Measurements from ENCODE around the gene BTBD3. TPM values are rescaled to one million over a fixed set of nuclear protein-coding genes. Genes with fewer than 3 reads are reported as not detected.

The BTBD3 gene
- total and polyA plus RNA-seq, 2 experiments from 2014 or later: 22.3 to 68.3 TPM

- DNase-seq (ENCODE audit: low spot score): no peak
- peaks cover 4% of the 10 kb centered on the region for H4K20me1 ChIP-seq (ENCODE audit: insufficient read depth, poor library complexity, severe bottlenecking)
- no peak overlapping the region for H3K27ac ChIP-seq
- WGBS (ENCODE audit: low lambda C conversion rate, missing lambda C conversion rate): 89% methylated on average over 4 of the region's 4 CpGs
- no peak overlapping the region for H3K4me3 ChIP-seq
- no peak overlapping the region for H2AFZ ChIP-seq
- no peaks in the 10 kb centered on the region for H3K9me2 ChIP-seq (replicated peaks; ENCODE audit: insufficient read depth)
- H3K79me2 ChIP-seq: peaks cover 34% of the 10 kb centered on the region
- no peak for TF ChIP-seq EZH2phosphoT487 (IDR thresholded peaks at IDR 0.05; ENCODE audit: low read depth, severe bottlenecking, unreplicated experiment)
- no peak for TF ChIP-seq EZH2 (IDR thresholded peaks at IDR 0.05; ENCODE audit: borderline replicate concordance)
- TF ChIP-seq CTCF (IDR thresholded peaks at IDR 0.05; ENCODE audit: poor library complexity): no peak
- H3K4me1 ChIP-seq (ENCODE audit: insufficient read depth): no peaks in the 10 kb centered on the region
- H3K9me3 ChIP-seq (ENCODE audit: low read depth): no peaks in the 10 kb centered on the region
- no peaks in the 10 kb centered on the region for H3K36me3 ChIP-seq (replicated peaks; ENCODE audit: insufficient read depth, low read depth)
- H3K4me2 ChIP-seq: no peak overlapping the region
- H3K27me3 ChIP-seq: no peaks in the 10 kb centered on the region
Observed at GRCh38 chr20:11926292-11926998, 8.8 kb downstream of the BTBD3 start.

GRCh38 chr20:11929947-11930346 is 12.3 kb downstream of the BTBD3 start:
- H4K20me1 ChIP-seq (ENCODE audit: insufficient read depth, poor library complexity, severe bottlenecking): peaks cover 4% of the 10 kb centered on the region
- H3K9me3 ChIP-seq (ENCODE audit: low read depth): no peaks in the 10 kb centered on the region
- H2AFZ ChIP-seq: no peak overlapping the region
- no peak for DNase-seq (ENCODE audit: low spot score)
- H3K4me3 ChIP-seq: no peak overlapping the region
- no peaks in the 10 kb centered on the region for H3K9me2 ChIP-seq (replicated peaks; ENCODE audit: insufficient read depth)
- TF ChIP-seq EZH2 (IDR thresholded peaks at IDR 0.05; ENCODE audit: borderline replicate concordance): no peak
- TF ChIP-seq CTCF (IDR thresholded peaks at IDR 0.05; ENCODE audit: poor library complexity): no peak
- TF ChIP-seq EZH2phosphoT487 (IDR thresholded peaks at IDR 0.05; ENCODE audit: low read depth, severe bottlenecking, unreplicated experiment): no peak
- no peak overlapping the region for H3K27ac ChIP-seq
- H3K4me1 ChIP-seq (ENCODE audit: insufficient read depth): no peaks in the 10 kb centered on the region
- no peaks in the 10 kb centered on the region for H3K27me3 ChIP-seq
- peaks cover 8% of the 10 kb centered on the region for H3K79me2 ChIP-seq
- H3K4me2 ChIP-seq: no peak overlapping the region
- no peaks in the 10 kb centered on the region for H3K36me3 ChIP-seq (replicated peaks; ENCODE audit: insufficient read depth, low read depth)
- 95% methylated on average over 3 of the region's 3 CpGs for WGBS (ENCODE audit: low lambda C conversion rate, missing lambda C conversion rate)

GRCh38 chr20:11935212-11936154 is 17.8 kb downstream of the BTBD3 start:
- H3K4me1 ChIP-seq (ENCODE audit: insufficient read depth): no peaks in the 10 kb centered on the region
- WGBS (ENCODE audit: low lambda C conversion rate, missing lambda C conversion rate): 93% methylated on average over 8 of the region's 8 CpGs
- no peaks in the 10 kb centered on the region for H3K79me2 ChIP-seq
- no peaks in the 10 kb centered on the region for H3K9me2 ChIP-seq (replicated peaks; ENCODE audit: insufficient read depth)
- H3K36me3 ChIP-seq (replicated peaks; ENCODE audit: insufficient read depth, low read depth): no peaks in the 10 kb centered on the region
- DNase-seq (ENCODE audit: low spot score): no peak
- no peaks in the 10 kb centered on the region for H4K20me1 ChIP-seq (ENCODE audit: insufficient read depth, poor library complexity, severe bottlenecking)
- no peaks in the 10 kb centered on the region for H3K9me3 ChIP-seq (ENCODE audit: low read depth)
- H3K4me3 ChIP-seq: no peak overlapping the region
- no peak for TF ChIP-seq EZH2phosphoT487 (IDR thresholded peaks at IDR 0.05; ENCODE audit: low read depth, severe bottlenecking, unreplicated experiment)
- TF ChIP-seq CTCF (IDR thresholded peaks at IDR 0.05; ENCODE audit: poor library complexity): no peak
- TF ChIP-seq EZH2 (IDR thresholded peaks at IDR 0.05; ENCODE audit: borderline replicate concordance): no peak
- H2AFZ ChIP-seq: no peak overlapping the region
- peak overlapping the region; percentile 50 for H3K27ac ChIP-seq
- peak overlapping the region; percentile 5 for H3K4me2 ChIP-seq
- H3K27me3 ChIP-seq: no peaks in the 10 kb centered on the region

Measured in hepatocyte (in vitro differentiated cells).